ENCODE results near the gene MAP1B. TPM values are rescaled to one million over a fixed set of nuclear protein-coding genes. Genes with fewer than 3 reads are reported as not detected.

MAP1B gene
- total and polyA plus RNA-seq, 10 of the 15 experiments (the other 5 are each of a cell fraction or from before 2014, with no cell fraction given) = 0.02 to 0.81 (median 0.06) TPM; not detected in 1

DNA sequence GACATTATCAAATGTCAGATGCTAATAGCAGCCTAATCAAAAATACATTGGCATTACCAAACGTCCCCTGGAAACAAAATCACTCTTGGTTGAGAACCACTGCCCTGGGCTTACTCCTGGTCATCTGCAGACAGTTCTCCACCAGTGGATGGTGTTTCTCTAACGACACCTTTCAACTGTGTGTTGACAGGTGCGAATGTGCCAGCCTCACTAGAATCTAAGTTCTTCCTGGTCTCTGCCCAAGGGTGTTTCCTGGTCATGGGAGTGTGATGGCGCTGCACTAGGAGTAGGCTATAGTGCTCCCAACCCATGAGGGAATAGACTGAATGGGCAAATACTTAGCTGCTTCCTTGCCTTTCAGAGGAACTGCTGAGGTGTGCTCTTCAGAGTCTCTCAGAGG, 106.9 kb downstream of the MAP1B start:
- Histone ChIP-seq H3K9me3 (replicated peaks; ENCODE audit: control insufficient read depth, insufficient read depth, low read length) (no peaks in the 10 kb centered on the region), H3K27ac (ENCODE audit: control insufficient read depth, insufficient read depth) (no peak overlapping the region), H3K9ac (ENCODE audit: control insufficient read depth, insufficient read depth, low read length) (no peak overlapping the region), H3K27me3 (replicated peaks in 1 of 2; ENCODE audit: control insufficient read depth in 2 of 2, insufficient read depth in 2 of 2, low read length in 1 of 2) (no peaks in the 10 kb centered on the region), H3K4me2 (ENCODE audit: control insufficient read depth, insufficient read depth) (no peak overlapping the region), H3K79me2 (ENCODE audit: control insufficient read depth, insufficient read depth, low read length) (no peaks in the 10 kb centered on the region), H2AFZ (ENCODE audit: control insufficient read depth, low read depth, low read length) (no peak overlapping the region), H3K4me3 (no peak overlapping the region), H3K36me3 (ENCODE audit: control insufficient read depth in 2 of 2, insufficient read depth in 2 of 2, low read length in 1 of 2) (peaks cover 2 to 9% of the 10 kb centered on the region in 2 experiments; a peak in 2 of 4 replicates), H3K4me1 (ENCODE audit: control insufficient read depth, insufficient read depth, low read length) (no peaks in the 10 kb centered on the region), H4K20me1 (ENCODE audit: control insufficient read depth, insufficient read depth) (no peaks in the 10 kb centered on the region)
- intact Hi-C loops (cut with micrococcal nuclease; ENCODE audit: unreplicated experiment) (no loop called here), in situ Hi-C loops (cut with MboI) (no loop called here)
- 98% methylated on average over 4 of the region's 4 CpGs for WGBS (ENCODE audit: insufficient coverage, insufficient replicate concordance, low lambda C conversion rate, missing lambda C conversion rate)
- ATAC-seq (no peak), DNase-seq (ENCODE audit: low read depth, low spot score) (no peak), FAIRE-seq (no peak)
- no TSS peak for BruUV-seq (replicated peaks)
- ChIA-PET RAD21 (ENCODE audit: unreplicated experiment) (no interaction called here), SMC1A (ENCODE audit: uncharacterized antibody, unreplicated experiment) (interaction anchor here (1.3 to 1.7 kb wide), 2 partner anchors 18 to 35 kb away, joined by 3 to 6 read pairs; no protein-coding TSS in a partner anchor), POLR2A (no interaction called here), CTCF (interaction anchor here (0.6 kb wide), 1 partner anchor 12 kb away, joined by 3 read pairs; no protein-coding TSS in a partner anchor)
- TF ChIP-seq, protein P1, sequence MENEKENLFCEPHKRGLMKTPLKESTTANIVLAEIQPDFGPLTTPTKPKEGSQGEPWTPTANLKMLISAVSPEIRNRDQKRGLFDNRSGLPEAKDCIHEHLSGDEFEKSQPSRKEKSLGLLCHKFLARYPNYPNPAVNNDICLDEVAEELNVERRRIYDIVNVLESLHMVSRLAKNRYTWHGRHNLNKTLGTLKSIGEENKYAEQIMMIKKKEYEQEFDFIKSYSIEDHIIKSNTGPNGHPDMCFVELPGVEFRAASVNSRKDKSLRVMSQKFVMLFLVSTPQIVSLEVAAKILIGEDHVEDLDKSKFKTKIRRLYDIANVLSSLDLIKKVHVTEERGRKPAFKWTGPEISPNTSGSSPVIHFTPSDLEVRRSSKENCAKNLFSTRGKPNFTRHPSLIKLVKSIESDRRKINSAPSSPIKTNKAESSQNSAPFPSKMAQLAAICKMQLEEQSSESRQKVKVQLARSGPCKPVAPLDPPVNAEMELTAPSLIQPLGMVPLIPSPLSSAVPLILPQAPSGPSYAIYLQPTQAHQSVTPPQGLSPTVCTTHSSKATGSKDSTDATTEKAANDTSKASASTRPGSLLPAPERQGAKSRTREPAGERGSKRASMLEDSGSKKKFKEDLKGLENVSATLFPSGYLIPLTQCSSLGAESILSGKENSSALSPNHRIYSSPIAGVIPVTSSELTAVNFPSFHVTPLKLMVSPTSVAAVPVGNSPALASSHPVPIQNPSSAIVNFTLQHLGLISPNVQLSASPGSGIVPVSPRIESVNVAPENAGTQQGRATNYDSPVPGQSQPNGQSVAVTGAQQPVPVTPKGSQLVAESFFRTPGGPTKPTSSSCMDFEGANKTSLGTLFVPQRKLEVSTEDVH (IDR thresholded peaks at IDR 0.05; ENCODE audit: low read depth, partially characterized antibody) = no peak
- TF ChIP-seq MYB (IDR thresholded peaks at IDR 0.05; ENCODE audit: borderline replicate concordance, low read depth, low read length) = no peak
- TF ChIP-seq RAD51 (IDR thresholded peaks at IDR 0.05) = no peak
- TF ChIP-seq, protein P2, sequence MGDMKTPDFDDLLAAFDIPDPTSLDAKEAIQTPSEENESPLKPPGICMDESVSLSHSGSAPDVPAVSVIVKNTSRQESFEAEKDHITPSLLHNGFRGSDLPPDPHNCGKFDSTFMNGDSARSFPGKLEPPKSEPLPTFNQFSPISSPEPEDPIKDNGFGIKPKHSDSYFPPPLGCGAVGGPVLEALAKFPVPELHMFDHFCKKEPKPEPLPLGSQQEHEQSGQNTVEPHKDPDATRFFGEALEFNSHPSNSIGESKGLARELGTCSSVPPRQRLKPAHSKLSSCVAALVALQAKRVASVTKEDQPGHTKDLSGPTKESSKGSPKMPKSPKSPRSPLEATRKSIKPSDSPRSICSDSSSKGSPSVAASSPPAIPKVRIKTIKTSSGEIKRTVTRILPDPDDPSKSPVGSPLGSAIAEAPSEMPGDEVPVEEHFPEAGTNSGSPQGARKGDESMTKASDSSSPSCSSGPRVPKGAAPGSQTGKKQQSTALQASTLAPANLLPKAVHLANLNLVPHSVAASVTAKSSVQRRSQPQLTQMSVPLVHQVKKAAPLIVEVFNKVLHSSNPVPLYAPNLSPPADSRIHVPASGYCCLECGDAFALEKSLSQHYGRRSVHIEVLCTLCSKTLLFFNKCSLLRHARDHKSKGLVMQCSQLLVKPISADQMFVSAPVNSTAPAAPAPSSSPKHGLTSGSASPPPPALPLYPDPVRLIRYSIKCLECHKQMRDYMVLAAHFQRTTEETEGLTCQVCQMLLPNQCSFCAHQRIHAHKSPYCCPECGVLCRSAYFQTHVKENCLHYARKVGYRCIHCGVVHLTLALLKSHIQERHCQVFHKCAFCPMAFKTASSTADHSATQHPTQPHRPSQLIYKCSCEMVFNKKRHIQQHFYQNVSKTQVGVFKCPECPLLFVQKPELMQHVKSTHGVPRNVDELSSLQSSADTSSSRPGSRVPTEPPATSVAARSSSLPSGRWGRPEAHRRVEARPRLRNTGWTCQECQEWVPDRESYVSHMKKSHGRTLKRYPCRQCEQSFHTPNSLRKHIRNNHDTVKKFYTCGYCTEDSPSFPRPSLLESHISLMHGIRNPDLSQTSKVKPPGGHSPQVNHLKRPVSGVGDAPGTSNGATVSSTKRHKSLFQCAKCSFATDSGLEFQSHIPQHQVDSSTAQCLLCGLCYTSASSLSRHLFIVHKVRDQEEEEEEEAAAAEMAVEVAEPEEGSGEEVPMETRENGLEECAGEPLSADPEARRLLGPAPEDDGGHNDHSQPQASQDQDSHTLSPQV (IDR thresholded peaks at IDR 0.05) = no peak
- no peak for TF ChIP-seq SMC3 (IDR thresholded peaks at IDR 0.05; ENCODE audit: borderline replicate concordance, low read length)
- no peak for TF ChIP-seq LARP7 (IDR thresholded peaks at IDR 0.05)
- no peak for TF ChIP-seq STAT1 (conservative IDR thresholded peaks at IDR 0.05)
- no peak for TF ChIP-seq ZNF687 (IDR thresholded peaks at IDR 0.05)
- no peak for TF ChIP-seq CHD1 (IDR thresholded peaks at IDR 0.05; ENCODE audit: low read depth, low read length)
- no peak for TF ChIP-seq ZNF384 (IDR thresholded peaks at IDR 0.05; ENCODE audit: borderline replicate concordance, low read depth, low read length)
- TF ChIP-seq, protein P3, sequence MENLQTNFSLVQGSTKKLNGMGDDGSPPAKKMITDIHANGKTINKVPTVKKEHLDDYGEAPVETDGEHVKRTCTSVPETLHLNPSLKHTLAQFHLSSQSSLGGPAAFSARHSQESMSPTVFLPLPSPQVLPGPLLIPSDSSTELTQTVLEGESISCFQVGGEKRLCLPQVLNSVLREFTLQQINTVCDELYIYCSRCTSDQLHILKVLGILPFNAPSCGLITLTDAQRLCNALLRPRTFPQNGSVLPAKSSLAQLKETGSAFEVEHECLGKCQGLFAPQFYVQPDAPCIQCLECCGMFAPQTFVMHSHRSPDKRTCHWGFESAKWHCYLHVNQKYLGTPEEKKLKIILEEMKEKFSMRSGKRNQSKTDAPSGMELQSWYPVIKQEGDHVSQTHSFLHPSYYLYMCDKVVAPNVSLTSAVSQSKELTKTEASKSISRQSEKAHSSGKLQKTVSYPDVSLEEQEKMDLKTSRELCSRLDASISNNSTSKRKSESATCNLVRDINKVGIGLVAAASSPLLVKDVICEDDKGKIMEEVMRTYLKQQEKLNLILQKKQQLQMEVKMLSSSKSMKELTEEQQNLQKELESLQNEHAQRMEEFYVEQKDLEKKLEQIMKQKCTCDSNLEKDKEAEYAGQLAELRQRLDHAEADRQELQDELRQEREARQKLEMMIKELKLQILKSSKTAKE (IDR thresholded peaks at IDR 0.05; ENCODE audit: low read depth, poor library complexity, severe bottlenecking) = no peak

Measured in GM12878 (cell line).